ENCODE measurements around the gene C22orf15.

The C22orf15 gene

GRCh38 chr22:23773483-23774113 lies 10.8 kb downstream of the C22orf15 start:
- DNase-seq: no peak

GRCh38 chr22:23774114-23774921 lies 11.5 kb downstream of the C22orf15 start:
- DNase-seq: no peak

GRCh38 chr22:23774922-23775436 lies 12.2 kb downstream of the C22orf15 start:
- no peak for DNase-seq

- DNase-seq: no peak
Measured at GRCh38 chr22:23775779-23776375, 13.1 kb downstream of the C22orf15 start.

- no peak for DNase-seq
Measured at GRCh38 chr22:23777776-23778576, 15.2 kb downstream of the C22orf15 start.

- DNase-seq: no peak
Measured at GRCh38 chr22:23778577-23778900, 15.7 kb downstream of the C22orf15 start.

GRCh38 chr22:23779083-23779482 lies 16.3 kb downstream of the C22orf15 start:
- no peak for DNase-seq

- DNase-seq: no peak
Measured at GRCh38 chr22:23779731-23780130, 16.9 kb downstream of the C22orf15 start.

- no peak for DNase-seq
Measured at GRCh38 chr22:23780146-23780748, 17.5 kb downstream of the C22orf15 start.

GRCh38 chr22:23781065-23781464 lies 18.3 kb downstream of the C22orf15 start:
- no peak for DNase-seq

- no peak for DNase-seq
Measured at GRCh38 chr22:23781511-23782183, 18.9 kb downstream of the C22orf15 start.

GRCh38 chr22:23782252-23782651 lies 19.5 kb downstream of the C22orf15 start:
- DNase-seq: no peak

GRCh38 chr22:23782703-23783102 lies 19.9 kb downstream of the C22orf15 start:
- no peak for DNase-seq

GRCh38 chr22:23783265-23784150 lies 20.7 kb downstream of the C22orf15 start:
- no peak for DNase-seq

- DNase-seq: no peak
Measured at GRCh38 chr22:23784215-23784732, 21.5 kb downstream of the C22orf15 start.

- DNase-seq: no peak
Measured at GRCh38 chr22:23786261-23786710, 23.5 kb downstream of the C22orf15 start.

GRCh38 chr22:23786752-23787599 lies 24.2 kb downstream of the C22orf15 start, which contains the start of gene SMARCB1:
TSS of gene SMARCB1 (plus strand) at chr22:23786966. CDS start at chr22:23787170, 204 bp downstream.
- DNase-seq: peak; percentile 77

- DNase-seq: no peak
Measured at GRCh38 chr22:23787600-23787896, 24.8 kb downstream of the C22orf15 start.

- no peak for DNase-seq
Measured at GRCh38 chr22:23787910-23788309, 25.1 kb downstream of the C22orf15 start.

- DNase-seq: peak; percentile 33
Measured at GRCh38 chr22:23789121-23789520, 26.3 kb downstream of the C22orf15 start.
